MM.1S (cell line): ENCODE results near the gene GUCY1A2.
"Not testable (repeated sequence)": the region's sequence is repeated elsewhere in the genome, so short reads cannot be mapped to it uniquely, and the experiment has no call there.

Experiments
- DNase-seq: peaks from one replicate; pipeline ENCODE4 v3.0.0-alpha.2; 2015
- H2AFZ ChIP-seq: fragments of 300-600 bp; sonication (generic); 2 replicates; pipeline ENCODE4 v1.6.0; 2016; ENCODE audit warnings: antibody characterized with exemption, low read length
- H3F3A ChIP-seq: fragments of 300-600 bp; sonication (generic); 2 replicates; pipeline ENCODE4 v1.6.1; 2016; ENCODE audit warnings: mild to moderate bottlenecking, antibody characterized with exemption, low read length, moderate library complexity, mixed read lengths; ENCODE audit not compliant: insufficient read depth
- H3K27ac ChIP-seq: fragments of 300-600 bp; sonication (generic); 2 replicates; pipeline ENCODE4 v1.5.1; 2016; ENCODE audit warnings: mild to moderate bottlenecking, low read length
- H3K27me3 ChIP-seq: fragments of 300-600 bp; sonication (generic); replicated peaks from 2 replicates; pipeline ENCODE4 v1.6.0; 2016; ENCODE audit warnings: low read length; ENCODE audit not compliant: insufficient read depth
- H3K36me3 ChIP-seq: fragments of 300-600 bp; sonication (generic); replicated peaks from 2 replicates; pipeline ENCODE4 v1.6.1; 2016; ENCODE audit warnings: mild to moderate bottlenecking, low read length, mixed read lengths; ENCODE audit not compliant: insufficient read depth
- H3K4me1 ChIP-seq: fragments of 300-600 bp; sonication (generic); 2 replicates; pipeline ENCODE4 v1.6.1; 2016; ENCODE audit warnings: low read length, mixed read lengths
- H3K4me2 ChIP-seq: fragments of 300-600 bp; sonication (generic); 2 replicates; pipeline ENCODE4 v1.6.0; 2016; ENCODE audit warnings: low read depth, low read length
- H3K4me3 ChIP-seq: fragments of 300-600 bp; sonication (generic); 2 replicates; pipeline ENCODE4 v1.5.1; 2016; ENCODE audit warnings: low read length, mixed read lengths
- H3K79me2 ChIP-seq: fragments of 300-600 bp; sonication (generic); 2 replicates; pipeline ENCODE4 v1.6.1; 2016; ENCODE audit warnings: mixed run types, low read length, mixed read lengths
- H3K9ac ChIP-seq: fragments of 300-600 bp; sonication (generic); 2 replicates; pipeline ENCODE4 v1.6.1; 2016; ENCODE audit warnings: low read length, mixed read lengths
- H3K9me2 ChIP-seq: fragments of 300-600 bp; sonication (generic); replicated peaks from 2 replicates; pipeline ENCODE4 v1.6.1; 2016; ENCODE audit warnings: mild to moderate bottlenecking, low read length, mixed read lengths; ENCODE audit not compliant: insufficient read depth
- H3K9me3 ChIP-seq: fragments of 300-600 bp; sonication (generic); replicated peaks from 2 replicates; pipeline ENCODE4 v1.6.1; 2016; ENCODE audit warnings: mild to moderate bottlenecking, low read length, mixed read lengths; ENCODE audit not compliant: insufficient read depth
- H4K20me1 ChIP-seq: fragments of 300-600 bp; sonication (generic); 2 replicates; pipeline ENCODE4 v1.6.1; 2016; ENCODE audit warnings: mild to moderate bottlenecking, low read length, moderate library complexity, mixed read lengths; ENCODE audit not compliant: insufficient read depth
- EZH2 ChIP-seq: fragments of 300-600 bp; sonication (generic); optimal IDR thresholded peaks from 2 replicates; pipeline ENCODE3; 2017; ENCODE audit warnings: low read depth, mild to moderate bottlenecking, antibody characterized with exemption, low read length, mixed read lengths
- EZH2phosphoT487 ChIP-seq: fragments of 300-600 bp; sonication (generic); IDR thresholded peaks from 2 replicates; pipeline ENCODE4 v1.6.1; 2018; ENCODE audit warnings: antibody characterized with exemption, low read length
- TF ChIP-seq, protein P1 (sequence below): fragments of 300-600 bp; sonication (generic); IDR thresholded peaks from 2 replicates; pipeline ENCODE4 v1.5.1; 2016; ENCODE audit warnings: antibody characterized with exemption, low read length, mixed read lengths

Gene GUCY1A2

DNA sequence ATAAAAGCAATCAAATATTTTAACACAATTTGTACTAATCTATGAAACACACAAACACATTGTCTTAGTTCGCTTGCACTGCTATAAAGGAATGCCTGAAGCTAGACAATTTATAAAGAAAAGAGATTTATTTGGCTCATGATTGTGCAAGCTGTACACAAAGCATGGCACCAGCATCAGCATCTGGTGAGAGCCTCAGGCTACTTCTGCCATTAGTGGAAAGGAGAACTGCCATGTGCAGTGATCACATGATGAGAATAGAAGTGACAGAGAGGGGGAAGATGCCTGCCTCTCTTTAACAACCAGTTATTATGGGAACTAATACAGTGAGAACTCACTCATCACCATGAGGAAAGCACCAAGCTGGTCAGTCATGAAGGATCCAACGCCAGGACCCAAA is 105.1 kb downstream of the GUCY1A2 start:
- Histone ChIP-seq H3K36me3 (no peaks in the 10 kb centered on the region), H3F3A (no peaks in the 10 kb centered on the region), H3K79me2 (no peaks in the 10 kb centered on the region), H3K9me3 (no peaks in the 10 kb centered on the region), H3K27me3 (no peaks in the 10 kb centered on the region), H4K20me1 (no peaks in the 10 kb centered on the region), H3K4me2 (no peak overlapping the region), H3K9ac (no peak overlapping the region), H3K4me1 (no peaks in the 10 kb centered on the region), H3K9me2 (no peaks in the 10 kb centered on the region), H2AFZ (no peak overlapping the region), H3K4me3 (no peak overlapping the region), H3K27ac (no peak overlapping the region)
- no peak for DNase-seq
- TF ChIP-seq EZH2phosphoT487 = no peak
- no peak for TF ChIP-seq EZH2
- TF ChIP-seq, protein P1, sequence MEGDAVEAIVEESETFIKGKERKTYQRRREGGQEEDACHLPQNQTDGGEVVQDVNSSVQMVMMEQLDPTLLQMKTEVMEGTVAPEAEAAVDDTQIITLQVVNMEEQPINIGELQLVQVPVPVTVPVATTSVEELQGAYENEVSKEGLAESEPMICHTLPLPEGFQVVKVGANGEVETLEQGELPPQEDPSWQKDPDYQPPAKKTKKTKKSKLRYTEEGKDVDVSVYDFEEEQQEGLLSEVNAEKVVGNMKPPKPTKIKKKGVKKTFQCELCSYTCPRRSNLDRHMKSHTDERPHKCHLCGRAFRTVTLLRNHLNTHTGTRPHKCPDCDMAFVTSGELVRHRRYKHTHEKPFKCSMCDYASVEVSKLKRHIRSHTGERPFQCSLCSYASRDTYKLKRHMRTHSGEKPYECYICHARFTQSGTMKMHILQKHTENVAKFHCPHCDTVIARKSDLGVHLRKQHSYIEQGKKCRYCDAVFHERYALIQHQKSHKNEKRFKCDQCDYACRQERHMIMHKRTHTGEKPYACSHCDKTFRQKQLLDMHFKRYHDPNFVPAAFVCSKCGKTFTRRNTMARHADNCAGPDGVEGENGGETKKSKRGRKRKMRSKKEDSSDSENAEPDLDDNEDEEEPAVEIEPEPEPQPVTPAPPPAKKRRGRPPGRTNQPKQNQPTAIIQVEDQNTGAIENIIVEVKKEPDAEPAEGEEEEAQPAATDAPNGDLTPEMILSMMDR = no peak

DNA sequence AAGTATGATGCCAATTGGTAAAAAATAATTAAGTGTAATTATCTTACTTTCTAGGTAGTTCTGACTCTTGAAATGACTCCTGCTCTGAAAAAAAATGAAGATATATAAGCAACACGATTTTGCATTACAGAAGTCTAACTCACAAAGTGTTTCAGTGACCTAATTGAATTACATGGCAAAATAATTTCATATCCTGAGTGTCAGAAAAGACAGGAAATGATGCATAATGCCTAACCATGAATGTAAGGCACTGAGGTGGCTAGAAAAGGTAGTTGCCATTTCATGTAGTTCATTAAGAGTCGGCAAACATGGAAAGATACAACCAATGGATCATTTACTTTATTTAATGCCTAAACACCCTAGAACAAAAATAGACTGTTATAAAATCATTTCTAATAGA is 113.5 kb downstream of the GUCY1A2 start:
- Histone ChIP-seq H2AFZ (no peak overlapping the region), H3K9ac (no peak overlapping the region), H4K20me1 (no peaks in the 10 kb centered on the region), H3K4me1 (no peaks in the 10 kb centered on the region), H3K9me2 (no peaks in the 10 kb centered on the region), H3K36me3 (no peaks in the 10 kb centered on the region), H3K27me3 (no peaks in the 10 kb centered on the region), H3K4me3 (no peak overlapping the region), H3K27ac (no peak overlapping the region), H3F3A (no peaks in the 10 kb centered on the region), H3K9me3 (no peaks in the 10 kb centered on the region), H3K4me2 (no peak overlapping the region), H3K79me2 (no peaks in the 10 kb centered on the region)
- no peak for DNase-seq
- no peak for TF ChIP-seq EZH2phosphoT487
- TF ChIP-seq, protein P1 = no peak
- no peak for TF ChIP-seq EZH2

DNA sequence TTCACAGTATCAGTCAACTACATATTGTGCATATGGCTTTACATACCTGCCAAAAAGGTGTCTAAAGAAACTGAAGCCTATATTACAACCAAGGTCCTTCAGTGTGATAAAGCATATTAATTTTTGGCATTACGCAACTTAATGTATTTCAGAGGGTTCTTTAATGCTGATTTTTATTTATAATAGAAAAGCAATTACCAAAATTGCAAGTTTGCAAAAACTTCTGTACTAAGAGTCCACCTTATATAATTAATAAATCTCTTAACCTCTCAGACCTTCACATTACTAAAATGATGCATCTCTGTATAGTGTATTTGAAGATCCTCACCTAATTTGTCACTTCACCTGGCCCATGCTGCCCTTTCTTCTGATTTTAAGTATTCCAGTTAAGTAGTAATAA is 128.6 kb downstream of the GUCY1A2 start:
- Histone ChIP-seq H3K4me2 (no peak overlapping the region), H3K27me3 (no peaks in the 10 kb centered on the region), H3K9ac (no peak overlapping the region), H3K79me2 (no peaks in the 10 kb centered on the region), H2AFZ (no peak overlapping the region), H3K9me3 (no peaks in the 10 kb centered on the region), H4K20me1 (no peaks in the 10 kb centered on the region), H3K9me2 (no peaks in the 10 kb centered on the region), H3F3A (no peaks in the 10 kb centered on the region), H3K27ac (no peak overlapping the region), H3K36me3 (no peaks in the 10 kb centered on the region), H3K4me1 (no peaks in the 10 kb centered on the region), H3K4me3 (no peak overlapping the region)
- DNase-seq = no peak
- TF ChIP-seq EZH2 (no peak), EZH2phosphoT487 (no peak)
- TF ChIP-seq, protein P1 = no peak

DNA sequence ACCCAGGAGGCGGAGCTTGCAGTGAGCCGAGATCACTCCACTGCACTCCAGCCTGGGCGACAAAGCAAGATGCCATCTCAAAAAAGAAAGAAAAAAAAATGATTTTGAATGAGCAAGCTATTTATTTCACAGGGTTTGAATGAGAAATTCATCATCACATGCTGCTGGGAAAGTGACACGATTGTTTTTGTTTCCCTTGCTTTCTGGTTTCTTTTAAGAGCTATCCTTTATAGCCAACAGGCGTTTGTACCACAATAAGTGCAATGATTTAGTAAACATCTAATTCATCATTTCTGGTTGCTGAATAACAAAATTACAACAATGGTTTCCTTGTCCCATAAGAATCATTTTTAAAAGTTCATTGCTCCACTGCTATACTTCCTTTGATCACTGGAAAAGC is 129.9 kb downstream of the GUCY1A2 start:
- H4K20me1 ChIP-seq = no peaks in the 10 kb centered on the region
- no peaks in the 10 kb centered on the region for H3K79me2 ChIP-seq
- TF ChIP-seq EZH2phosphoT487 = no peak
- TF ChIP-seq, protein P1 = no peak
- no peak for TF ChIP-seq EZH2
- H3K4me3 ChIP-seq = no peak overlapping the region
- H3K4me2 ChIP-seq = no peak overlapping the region
- no peaks in the 10 kb centered on the region for H3K4me1 ChIP-seq
- no peaks in the 10 kb centered on the region for H3K27me3 ChIP-seq
- no peak for DNase-seq
- no peaks in the 10 kb centered on the region for H3F3A ChIP-seq
- H3K27ac ChIP-seq = no peak overlapping the region
- no peaks in the 10 kb centered on the region for H3K9me2 ChIP-seq
- no peak overlapping the region for H3K9ac ChIP-seq
- no peaks in the 10 kb centered on the region for H3K36me3 ChIP-seq
- no peaks in the 10 kb centered on the region for H3K9me3 ChIP-seq
- no peak overlapping the region for H2AFZ ChIP-seq

DNA sequence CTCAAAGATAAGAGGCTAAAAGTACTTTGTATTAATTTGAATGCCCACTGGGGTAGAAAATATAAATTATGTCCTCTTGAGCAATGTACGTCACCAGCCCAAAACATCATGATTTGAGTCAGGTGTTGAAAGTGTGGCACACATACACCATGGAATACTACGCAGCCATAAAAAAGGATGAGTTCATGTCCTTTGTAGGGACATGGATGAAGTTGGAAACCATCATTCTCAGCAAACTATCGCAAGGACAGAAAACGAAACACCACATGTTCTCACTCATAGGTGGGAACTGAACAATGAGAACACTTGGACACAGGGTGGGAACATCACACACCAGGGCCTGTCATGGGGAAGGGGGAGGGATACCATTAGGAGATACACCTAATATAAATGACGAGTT is 134.6 kb downstream of the GUCY1A2 start:
- not testable (repeated sequence) for DNase-seq, H3K27me3 ChIP-seq, H3K36me3 ChIP-seq, H3F3A ChIP-seq, H3K9ac ChIP-seq, H2AFZ ChIP-seq, H4K20me1 ChIP-seq, H3K79me2 ChIP-seq, H3K4me2 ChIP-seq, H3K9me3 ChIP-seq, H3K9me2 ChIP-seq, H3K27ac ChIP-seq, H3K4me3 ChIP-seq, H3K4me1 ChIP-seq
